ACC112 (cell line): ENCODE data around the gene PROM2.

Source experiments
- H2AFZ ChIP-seq: fragments of 200-600 bp; sonication (generic); one replicate; pipeline ENCODE4 v1.6.0; 2017; ENCODE audit warnings: antibody characterized with exemption, low read length; ENCODE audit not compliant: unreplicated experiment
- H3K27ac ChIP-seq: fragments of 200-600 bp; sonication (generic); 2 replicates; pipeline ENCODE4 v1.5.1; 2014; ENCODE audit warnings: low read depth, mild to moderate bottlenecking, antibody characterized with exemption, low read length, moderate library complexity
- H3K27me3 ChIP-seq: fragments of 200-600 bp; sonication (generic); 2 replicates; pipeline ENCODE4 v1.6.1; 2014; ENCODE audit warnings: mild to moderate bottlenecking, antibody characterized with exemption, low read length, moderate library complexity, mixed read lengths; ENCODE audit not compliant: insufficient read depth
- H3K36me3 ChIP-seq: fragments of 200-600 bp; sonication (generic); 2 replicates; pipeline ENCODE4 v1.6.1; 2016; ENCODE audit warnings: mild to moderate bottlenecking, antibody characterized with exemption, low read length, moderate library complexity, mixed read lengths; ENCODE audit not compliant: insufficient read depth
- H3K4me1 ChIP-seq: fragments of 200-600 bp; sonication (generic); one replicate; pipeline ENCODE4 v1.6.1; 2016; ENCODE audit warnings: low read length, mixed read lengths; ENCODE audit not compliant: insufficient read depth, unreplicated experiment, control insufficient read depth
- H3K4me3 ChIP-seq: fragments of 200-600 bp; sonication (generic); 2 replicates; pipeline ENCODE4 v1.5.1; 2014; ENCODE audit warnings: mild to moderate bottlenecking, low read depth, low read length
- H3K79me2 ChIP-seq: fragments of 200-600 bp; sonication (generic); one replicate; pipeline ENCODE4 v1.6.0; 2016; ENCODE audit warnings: low read length; ENCODE audit not compliant: control insufficient read depth, unreplicated experiment, insufficient read depth

Gene PROM2

GRCh38 chr2:95308426-95308990 lies 34.3 kb downstream of the PROM2 start:
- H3K36me3 ChIP-seq, result no peaks in the 10 kb centered on the region
- H3K4me1 ChIP-seq, result peaks cover 4% of the 10 kb centered on the region
- H3K27ac ChIP-seq, result no peak overlapping the region
- no peak overlapping the region for H3K4me3 ChIP-seq
- no peak overlapping the region for H2AFZ ChIP-seq
- H3K79me2 ChIP-seq, result no peaks in the 10 kb centered on the region
- H3K27me3 ChIP-seq, result 0 out of 2 replicates have a peak, but pooled peaks cover 5% of the 10 kb centered on the region

- no peaks in the 10 kb centered on the region for H3K36me3 ChIP-seq
- H3K4me1 ChIP-seq, result peaks cover 8% of the 10 kb centered on the region
- H3K27me3 ChIP-seq, result 0 out of 2 replicates have a peak, but pooled peaks cover 5% of the 10 kb centered on the region
- H2AFZ ChIP-seq, result no peak overlapping the region
- H3K79me2 ChIP-seq, result no peaks in the 10 kb centered on the region
- no peak overlapping the region for H3K27ac ChIP-seq
- H3K4me3 ChIP-seq, result no peak overlapping the region
These were observed 35.4 kb downstream of the PROM2 start for GRCh38 chr2:95309599-95309998.

DNA sequence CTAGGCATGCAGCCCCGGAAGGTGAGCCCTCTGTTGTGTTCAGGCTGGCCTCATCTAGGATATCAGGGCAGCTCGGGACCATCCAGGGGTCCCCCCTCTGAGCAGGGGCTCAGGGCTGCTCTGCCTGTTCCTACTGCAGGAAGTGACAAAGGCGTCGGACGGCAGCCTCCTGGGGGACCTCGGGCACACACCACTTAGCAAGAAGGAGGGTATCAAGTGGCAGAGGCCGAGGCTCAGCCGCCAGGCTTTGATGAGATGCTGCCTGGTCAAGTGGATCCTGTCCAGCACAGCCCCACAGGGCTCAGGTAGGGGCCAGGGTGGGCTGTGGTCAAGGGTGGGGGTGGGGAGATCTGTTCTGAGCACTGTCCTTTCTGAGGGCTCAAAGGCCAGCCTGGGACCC lies 36.0 kb downstream of the PROM2 start:
- Histone ChIP-seq H3K4me1 (peaks cover 14% of the 10 kb centered on the region), H3K79me2 (no peaks in the 10 kb centered on the region), H3K36me3 (no peaks in the 10 kb centered on the region), H2AFZ (no peak overlapping the region), H3K27ac (no peak overlapping the region), H3K4me3 (no peak overlapping the region), H3K27me3 (0 out of 2 replicates have a peak, but pooled peaks cover 5% of the 10 kb centered on the region)

DNA sequence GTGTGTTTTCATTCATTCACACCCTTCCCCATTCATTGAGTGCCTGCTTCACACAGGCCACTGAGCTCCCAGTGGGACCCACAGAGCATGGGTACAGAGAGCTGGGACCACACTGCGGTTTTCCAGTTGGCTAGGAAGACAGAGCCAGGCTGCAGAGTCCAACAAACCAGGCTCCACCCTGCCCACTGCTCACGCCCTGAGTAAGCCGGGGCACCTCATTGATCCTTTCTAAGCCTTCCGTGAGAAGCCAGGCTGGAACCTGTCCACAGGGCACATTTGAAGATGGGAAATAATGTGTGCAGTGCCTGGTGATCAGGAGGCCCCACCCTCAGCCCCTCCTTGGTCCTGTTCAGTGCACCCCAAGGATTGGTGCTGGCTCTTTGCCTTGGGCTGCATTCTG lies 36.4 kb downstream of the PROM2 start:
- H3K4me3 ChIP-seq, result no peak overlapping the region
- no peaks in the 10 kb centered on the region for H3K79me2 ChIP-seq
- H3K27me3 ChIP-seq, result 0 out of 2 replicates have a peak, but pooled peaks cover 5% of the 10 kb centered on the region
- H3K36me3 ChIP-seq, result no peaks in the 10 kb centered on the region
- no peak overlapping the region for H2AFZ ChIP-seq
- peaks cover 19% of the 10 kb centered on the region for H3K4me1 ChIP-seq
- no peak overlapping the region for H3K27ac ChIP-seq

DNA sequence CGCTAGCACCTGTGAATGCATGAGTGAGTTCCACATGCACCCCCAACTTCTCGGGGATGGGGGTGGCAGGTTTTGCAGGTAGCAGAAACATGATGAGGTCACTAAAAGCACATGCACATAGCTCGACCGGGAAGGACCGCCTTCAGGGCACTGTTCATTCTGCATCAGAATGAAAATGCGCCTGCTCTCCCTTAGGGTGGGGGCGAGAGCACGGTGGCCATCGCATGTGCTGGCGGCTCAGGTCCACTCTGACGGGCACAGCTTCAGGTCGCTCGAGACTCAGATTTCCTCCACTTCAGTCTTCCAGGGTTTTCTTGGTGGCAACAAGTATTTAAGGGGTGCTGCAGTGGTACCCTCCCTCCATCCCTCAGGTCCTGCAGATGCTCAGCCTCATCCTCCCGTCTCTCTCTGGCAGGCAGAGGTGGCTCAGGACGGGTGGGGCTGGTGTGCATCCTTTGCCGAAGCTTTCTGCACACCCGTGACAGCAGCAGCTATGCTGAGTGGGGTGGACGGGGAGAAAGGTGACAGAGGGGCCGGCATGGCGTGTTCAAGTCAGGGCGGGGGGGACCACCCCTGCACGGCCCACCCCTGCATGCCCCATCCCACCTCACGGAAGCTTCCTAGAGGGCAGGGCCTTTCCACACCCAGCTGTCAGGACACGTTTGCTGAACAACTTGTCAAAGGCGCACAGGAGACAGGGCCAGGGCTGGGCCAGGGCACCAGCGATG lies 37.7 kb downstream of the PROM2 start:
- Histone ChIP-seq H3K4me3 (no peak overlapping the region), H3K36me3 (no peaks in the 10 kb centered on the region)

DNA sequence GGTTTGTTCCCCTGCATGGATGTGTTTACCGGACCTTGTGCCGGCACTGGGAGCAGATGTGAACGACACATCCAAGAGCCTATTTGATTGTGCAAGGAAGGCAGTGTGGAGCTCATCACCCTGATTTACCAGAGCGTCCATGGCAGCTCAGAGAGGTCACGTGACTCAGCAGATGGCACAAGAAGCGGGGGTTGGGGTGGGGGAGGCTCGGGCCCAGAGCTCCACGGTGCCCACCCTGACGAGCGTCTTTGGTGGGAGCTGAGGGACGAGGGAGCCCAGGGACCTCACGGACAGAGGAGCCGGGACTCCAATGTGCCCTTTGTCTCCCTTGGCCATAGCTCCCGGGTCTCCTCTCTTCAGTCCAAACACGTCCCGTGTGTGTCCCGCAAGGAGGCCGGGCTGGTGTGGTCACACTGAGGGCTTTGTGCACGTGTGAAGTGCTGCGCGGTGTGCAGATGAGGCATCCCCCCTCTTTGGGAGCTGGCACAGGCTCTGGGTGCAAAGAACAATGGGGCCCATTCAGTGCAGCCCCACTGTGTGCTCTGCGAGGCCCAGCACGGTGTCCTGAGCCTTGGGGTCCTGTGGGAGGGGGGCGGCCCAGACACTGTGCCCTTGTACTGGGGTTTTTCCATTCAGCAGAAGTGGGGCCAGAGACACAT lies 38.4 kb downstream of the PROM2 start:
- peaks cover 39% of the 10 kb centered on the region for H3K4me1 ChIP-seq
- no peak overlapping the region for H2AFZ ChIP-seq
- no peak overlapping the region for H3K4me3 ChIP-seq
- 0 out of 2 replicates have a peak, but pooled peaks cover 5% of the 10 kb centered on the region for H3K27me3 ChIP-seq
- H3K79me2 ChIP-seq, result no peaks in the 10 kb centered on the region
- no peak overlapping the region for H3K27ac ChIP-seq
- no peaks in the 10 kb centered on the region for H3K36me3 ChIP-seq

More for the DNA sequence above, 37.7 kb downstream of the PROM2 start:
- Histone ChIP-seq H3K79me2 (no peaks in the 10 kb centered on the region), H3K27me3 (0 out of 2 replicates have a peak, but pooled peaks cover 5% of the 10 kb centered on the region), H2AFZ (no peak overlapping the region), H3K27ac (no peak overlapping the region), H3K4me1 (peaks cover 32% of the 10 kb centered on the region)

DNA sequence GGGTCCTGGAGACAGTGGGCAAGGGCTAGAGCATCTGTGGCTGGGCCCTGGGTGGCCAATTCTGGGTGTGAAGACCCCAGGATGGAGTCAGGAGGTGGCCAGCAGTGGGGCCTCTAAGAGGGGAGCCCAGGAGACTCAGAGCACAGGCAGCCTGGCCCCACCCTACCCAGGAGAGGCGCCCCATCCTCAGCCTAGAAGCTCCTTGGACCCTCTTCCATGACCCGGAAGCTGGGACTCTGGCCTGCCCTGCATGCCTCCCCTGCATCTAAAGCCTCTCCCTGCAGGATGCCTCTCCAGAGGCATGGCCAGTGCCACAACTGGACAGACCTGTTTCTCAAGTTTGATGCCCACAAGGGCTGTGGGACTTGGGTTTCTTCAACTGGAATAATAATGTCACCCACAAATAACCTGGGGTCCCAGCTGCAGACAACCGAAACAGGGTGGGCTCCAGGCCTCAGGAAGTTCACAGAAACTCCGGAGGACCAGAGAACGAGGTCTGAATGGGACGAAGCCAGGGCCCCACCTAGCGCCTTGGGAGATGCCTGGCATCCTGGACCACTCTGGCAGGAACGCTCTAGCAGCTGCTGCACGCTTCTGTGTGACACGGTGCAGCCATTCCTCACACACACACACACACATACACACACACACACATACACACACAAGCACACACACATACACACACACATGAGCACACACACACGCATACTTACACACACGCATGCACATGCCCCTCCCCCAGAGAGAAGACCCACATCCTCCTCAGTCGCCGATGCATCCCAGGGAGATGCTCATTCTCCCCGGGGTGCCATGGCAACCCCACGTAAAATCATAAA lies 39.3 kb downstream of the PROM2 start:
- Histone ChIP-seq H3K36me3 (no peaks in the 10 kb centered on the region), H3K79me2 (no peaks in the 10 kb centered on the region), H2AFZ (no peak overlapping the region), H3K4me3 (no peak overlapping the region), H3K4me1 (peaks cover 40% of the 10 kb centered on the region), H3K27me3 (0 out of 2 replicates have a peak, but pooled peaks cover 5% of the 10 kb centered on the region), H3K27ac (no peak overlapping the region)

GRCh38 chr2:95314598-95314963 lies 40.3 kb downstream of the PROM2 start:
- no peak overlapping the region for H2AFZ ChIP-seq
- H3K79me2 ChIP-seq, result no peaks in the 10 kb centered on the region
- H3K4me1 ChIP-seq, result peaks cover 40% of the 10 kb centered on the region
- no peak overlapping the region for H3K4me3 ChIP-seq
- 0 out of 2 replicates have a peak, but pooled peaks cover 5% of the 10 kb centered on the region for H3K27me3 ChIP-seq
- H3K27ac ChIP-seq, result no peak overlapping the region
- no peaks in the 10 kb centered on the region for H3K36me3 ChIP-seq

DNA sequence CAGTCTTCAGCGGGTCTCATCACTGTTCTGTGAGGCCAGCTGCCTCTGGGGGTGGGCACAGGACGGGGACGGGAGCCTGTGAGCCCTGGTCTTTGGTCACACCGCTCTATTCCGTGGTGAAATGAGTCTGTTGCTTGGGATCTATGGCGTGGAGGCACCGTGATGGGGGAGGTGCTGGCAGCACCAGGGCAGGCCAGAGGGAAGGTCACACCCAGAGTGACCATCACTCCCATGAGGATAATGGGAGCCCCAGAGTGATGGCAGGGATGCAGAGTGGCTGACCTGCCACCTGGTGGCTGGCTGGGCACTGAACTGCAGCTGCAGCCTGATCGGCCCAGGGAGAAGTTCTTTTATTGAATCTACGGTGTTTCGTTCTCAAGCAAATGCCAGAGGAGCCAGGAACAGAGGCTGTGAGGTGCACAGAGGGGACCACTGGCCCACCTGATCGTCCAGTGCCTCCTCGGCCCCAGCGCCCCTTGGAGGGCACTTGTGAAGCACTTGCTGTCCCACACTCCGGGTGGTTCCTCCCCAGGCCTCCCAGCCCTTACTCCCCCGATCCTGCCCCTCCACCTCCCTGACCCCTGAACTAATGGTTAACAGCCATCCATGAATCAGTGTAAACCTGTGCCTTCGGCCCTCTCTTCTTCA lies 40.8 kb downstream of the PROM2 start:
- Histone ChIP-seq H3K79me2 (no peaks in the 10 kb centered on the region), H3K36me3 (no peaks in the 10 kb centered on the region), H3K27me3 (0 out of 2 replicates have a peak, but pooled peaks cover 5% of the 10 kb centered on the region), H2AFZ (no peak overlapping the region), H3K4me3 (no peak overlapping the region), H3K27ac (peak overlapping the region; percentile 25; the same call in 1 of the 2 replicates), H3K4me1 (peaks cover 36% of the 10 kb centered on the region)
